GM19455 (cell line): ENCODE results near the gene TMEM132E.

Experiments
- ATAC-seq: cut with Tn5 transposase; IDR thresholded peaks from one replicate; pipeline ENCODE4 v1.9.1; 2021; ENCODE audit not compliant: unreplicated experiment

Gene TMEM132E

GRCh38 chr17:34601416-34601815, 22.0 kb downstream of the TMEM132E start:
- no peak for ATAC-seq

GRCh38 chr17:34603974-34604373, 24.6 kb downstream of the TMEM132E start:
- no peak for ATAC-seq

DNA sequence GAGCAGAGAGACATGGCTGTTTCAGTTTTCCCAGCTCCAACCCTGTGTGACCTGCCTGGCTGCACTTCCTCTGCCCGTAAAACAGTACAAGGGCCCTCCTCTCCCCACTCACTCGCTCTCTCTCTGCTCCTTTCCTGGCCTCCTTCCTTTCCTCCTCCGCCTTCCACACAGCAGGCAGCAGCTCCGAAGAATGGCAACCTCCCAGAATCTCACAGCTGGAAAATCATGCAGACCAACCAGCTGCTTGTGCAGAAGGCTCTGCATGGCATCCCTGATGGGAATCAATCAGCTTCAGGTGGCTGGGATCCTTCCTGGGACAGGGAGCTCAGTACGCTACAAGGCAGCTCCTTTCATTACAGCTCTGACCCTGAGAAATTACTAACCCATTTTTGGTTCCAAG, 27.4 kb downstream of the TMEM132E start:
- no peak for ATAC-seq

DNA sequence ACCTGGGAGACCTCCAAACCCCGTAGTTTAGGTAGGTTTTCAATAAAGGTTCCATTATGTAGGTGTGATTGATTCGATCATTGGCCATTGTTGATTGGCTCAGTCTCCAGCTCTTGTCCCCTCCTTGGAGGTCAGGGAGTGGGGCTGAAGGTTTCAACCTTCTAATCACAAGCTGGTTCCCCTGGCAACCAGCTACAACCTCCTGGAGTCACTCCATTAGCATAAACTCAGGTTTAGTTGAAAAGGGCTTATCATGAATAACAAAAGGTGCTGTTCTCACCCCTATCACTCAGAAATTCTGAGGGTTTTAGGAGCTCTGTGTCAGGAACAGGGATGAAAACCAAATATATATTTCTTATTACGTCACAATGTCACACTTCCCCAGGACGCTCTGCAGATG, 28.5 kb downstream of the TMEM132E start:
- ATAC-seq: no peak

DNA sequence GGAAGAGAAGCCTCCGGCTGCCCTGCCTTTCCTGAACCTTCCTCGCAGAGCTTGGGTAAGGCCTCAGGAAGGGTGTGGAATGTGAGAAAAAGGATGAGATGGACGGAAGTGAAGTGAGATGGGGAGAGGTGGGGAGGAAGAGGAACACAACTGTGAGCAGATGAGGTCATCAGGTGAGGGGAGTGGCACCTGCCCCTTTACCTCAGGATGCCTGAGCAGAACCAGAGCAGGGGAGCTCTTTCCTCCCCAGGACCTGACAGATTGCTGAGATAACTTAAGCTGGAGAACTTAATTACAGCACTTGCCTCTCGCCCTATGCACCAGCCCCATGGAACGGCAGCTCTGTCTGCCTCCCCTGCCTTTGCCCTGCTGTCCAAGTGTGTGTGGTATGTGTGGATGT, 29.8 kb downstream of the TMEM132E start:
- no peak for ATAC-seq

- ATAC-seq: no peak
Observed at GRCh38 chr17:34610039-34610438, 30.7 kb downstream of the TMEM132E start.

DNA sequence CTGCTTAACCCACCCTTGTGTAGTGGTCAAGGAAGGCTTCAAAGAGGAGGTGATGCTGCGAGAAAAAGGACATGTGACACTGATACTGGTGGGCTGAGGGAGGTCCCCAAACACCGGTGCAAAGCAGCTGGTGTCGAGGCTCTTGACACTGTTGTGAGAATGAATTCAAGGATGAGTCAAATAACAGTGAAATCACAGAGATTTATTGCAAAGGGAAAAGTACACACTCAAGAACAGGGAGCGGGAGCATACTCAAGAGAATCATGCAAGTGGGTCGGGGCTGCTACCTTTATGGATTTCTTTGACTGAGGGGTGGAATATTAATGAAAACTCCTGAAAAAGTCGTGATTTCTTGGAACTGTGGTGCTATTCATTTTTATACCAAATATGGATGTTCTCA, 31.1 kb downstream of the TMEM132E start:
- ATAC-seq: no peak

DNA sequence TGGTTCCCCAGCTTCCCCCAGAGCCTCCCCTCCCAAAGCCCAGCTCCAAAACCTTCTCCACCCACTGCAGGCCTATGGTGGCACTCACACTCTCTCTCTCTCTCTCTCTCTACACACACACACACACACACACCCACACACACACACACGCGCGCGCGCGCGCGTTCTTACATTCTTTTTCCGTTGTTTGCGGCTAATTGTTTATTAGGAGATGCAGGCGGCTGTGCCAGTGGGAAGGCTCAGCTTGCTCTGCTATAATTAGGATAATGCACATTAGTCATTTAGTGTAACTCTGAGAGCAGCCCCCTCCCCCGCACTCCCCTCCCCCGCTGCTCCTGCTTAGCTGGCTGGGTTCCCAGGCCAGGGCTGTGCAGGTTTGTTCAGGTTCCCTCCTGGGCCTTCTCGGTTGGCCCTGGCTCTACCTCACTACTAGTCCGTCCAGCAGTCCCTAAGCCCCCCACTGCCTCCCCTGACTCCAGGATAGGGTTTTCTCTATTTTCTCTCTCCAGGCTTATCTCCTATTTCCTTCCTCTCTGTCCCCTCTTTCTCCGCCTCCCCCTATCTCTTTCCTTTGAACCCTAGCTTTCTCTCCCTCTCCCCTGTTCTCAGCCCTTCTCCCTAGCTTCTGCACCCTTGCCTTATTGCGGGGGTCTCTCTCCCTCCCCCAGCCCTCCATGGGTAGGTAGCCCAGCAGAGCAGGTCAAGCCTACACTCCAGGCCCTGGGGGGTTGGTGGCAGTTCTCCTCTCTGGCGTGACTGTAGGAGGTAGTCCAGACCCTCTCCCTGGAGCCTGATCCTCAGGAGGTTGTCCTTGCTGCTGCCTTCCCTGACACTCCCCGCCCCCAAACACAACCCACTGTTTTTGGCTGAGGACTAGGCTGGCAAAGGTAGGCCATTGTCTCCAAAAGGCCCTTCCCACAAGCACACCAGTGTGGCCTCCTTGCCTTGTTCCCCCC, 34.0 kb downstream of the TMEM132E start:
- no peak for ATAC-seq

DNA sequence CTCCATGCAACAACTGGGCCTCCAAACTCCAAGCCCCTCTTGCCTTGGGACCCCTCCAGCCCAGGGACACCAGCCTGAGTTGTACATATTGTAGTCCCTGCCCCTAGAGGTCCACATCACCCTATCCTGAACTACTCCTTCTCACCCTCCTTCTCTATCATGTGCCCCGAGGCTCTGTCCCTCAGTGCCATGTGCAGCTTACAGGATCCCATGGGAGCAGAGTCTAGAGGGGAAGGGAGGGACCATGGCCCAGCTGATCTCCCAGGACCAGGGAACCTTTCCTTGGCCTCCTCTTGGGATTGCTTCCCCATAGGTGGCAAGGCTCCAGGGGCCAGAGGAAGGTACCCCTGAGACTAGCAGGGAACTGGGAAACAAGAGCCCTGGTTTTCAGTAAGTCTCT, 35.3 kb downstream of the TMEM132E start:
- no peak for ATAC-seq

- no peak for ATAC-seq
Observed at GRCh38 chr17:34615326-34615725, 35.9 kb downstream of the TMEM132E start.

- ATAC-seq: no peak
Observed at GRCh38 chr17:34616148-34616547, 36.8 kb downstream of the TMEM132E start.

GRCh38 chr17:34617398-34617797, 38.0 kb downstream of the TMEM132E start:
- ATAC-seq: no peak

DNA sequence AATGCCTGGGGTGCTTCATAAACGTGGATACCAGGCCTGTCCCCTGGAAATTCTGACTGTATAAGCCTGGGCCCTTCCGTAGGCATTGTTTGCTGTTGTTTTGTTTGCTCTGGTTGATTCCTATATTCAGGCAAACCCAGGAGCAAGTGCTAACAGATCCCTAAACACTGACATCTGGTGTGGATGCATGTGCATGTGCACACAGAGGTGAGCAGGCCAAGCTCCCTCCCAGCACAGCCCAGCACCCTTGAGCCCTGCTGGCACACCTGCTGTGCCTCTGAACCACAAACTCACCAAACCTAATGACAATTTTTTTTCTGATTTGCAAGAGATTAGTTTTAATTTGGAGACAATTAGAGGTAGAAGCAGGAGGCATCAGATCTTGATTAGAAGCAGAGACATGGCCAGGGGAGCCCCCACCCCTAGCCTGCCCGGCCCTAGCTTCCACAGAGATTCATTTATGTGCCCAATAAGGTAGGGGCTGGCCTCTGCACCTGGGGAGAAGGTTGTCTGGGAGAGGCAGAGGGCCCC, 40.4 kb downstream of the TMEM132E start:
- no peak for ATAC-seq

GRCh38 chr17:34620458-34620857, 41.1 kb downstream of the TMEM132E start:
- ATAC-seq: no peak

DNA sequence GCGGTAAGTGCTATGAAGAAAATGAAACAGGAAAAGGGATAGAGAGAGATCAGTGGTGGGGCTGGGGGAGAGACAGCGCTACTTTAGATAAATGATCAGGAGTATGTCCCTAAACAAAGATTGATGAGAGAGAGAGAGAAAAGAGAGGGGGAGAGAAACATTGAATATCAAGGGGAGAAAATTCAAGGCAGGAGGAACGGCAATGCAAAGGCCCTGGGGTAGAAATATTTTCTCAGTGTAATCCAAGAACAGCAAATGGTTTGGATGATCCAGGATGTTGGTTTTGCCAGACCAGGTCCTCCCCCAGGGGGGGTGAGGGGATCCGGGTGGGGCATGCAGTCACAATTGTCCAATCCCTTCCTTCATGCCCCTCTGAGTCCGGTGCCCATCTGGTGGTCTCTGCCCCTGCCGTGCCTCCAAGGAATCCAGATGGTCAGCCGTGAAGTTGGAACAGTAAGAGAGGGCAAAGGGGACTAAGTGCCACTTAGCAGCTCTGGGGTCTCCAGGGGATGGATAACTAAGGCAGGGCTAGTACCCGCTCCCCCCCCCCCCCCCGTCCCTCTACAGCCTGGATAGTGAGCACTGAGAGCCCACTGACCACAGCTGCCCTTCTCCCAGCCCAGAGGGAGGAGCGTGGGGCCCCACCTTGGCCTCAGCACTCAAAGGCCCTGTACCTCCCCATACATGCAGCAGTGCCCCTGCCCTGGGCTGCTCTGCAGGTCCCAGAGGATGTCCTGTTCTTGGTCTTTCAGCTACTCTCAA, 43.7 kb downstream of the TMEM132E start:
- no peak for ATAC-seq

DNA sequence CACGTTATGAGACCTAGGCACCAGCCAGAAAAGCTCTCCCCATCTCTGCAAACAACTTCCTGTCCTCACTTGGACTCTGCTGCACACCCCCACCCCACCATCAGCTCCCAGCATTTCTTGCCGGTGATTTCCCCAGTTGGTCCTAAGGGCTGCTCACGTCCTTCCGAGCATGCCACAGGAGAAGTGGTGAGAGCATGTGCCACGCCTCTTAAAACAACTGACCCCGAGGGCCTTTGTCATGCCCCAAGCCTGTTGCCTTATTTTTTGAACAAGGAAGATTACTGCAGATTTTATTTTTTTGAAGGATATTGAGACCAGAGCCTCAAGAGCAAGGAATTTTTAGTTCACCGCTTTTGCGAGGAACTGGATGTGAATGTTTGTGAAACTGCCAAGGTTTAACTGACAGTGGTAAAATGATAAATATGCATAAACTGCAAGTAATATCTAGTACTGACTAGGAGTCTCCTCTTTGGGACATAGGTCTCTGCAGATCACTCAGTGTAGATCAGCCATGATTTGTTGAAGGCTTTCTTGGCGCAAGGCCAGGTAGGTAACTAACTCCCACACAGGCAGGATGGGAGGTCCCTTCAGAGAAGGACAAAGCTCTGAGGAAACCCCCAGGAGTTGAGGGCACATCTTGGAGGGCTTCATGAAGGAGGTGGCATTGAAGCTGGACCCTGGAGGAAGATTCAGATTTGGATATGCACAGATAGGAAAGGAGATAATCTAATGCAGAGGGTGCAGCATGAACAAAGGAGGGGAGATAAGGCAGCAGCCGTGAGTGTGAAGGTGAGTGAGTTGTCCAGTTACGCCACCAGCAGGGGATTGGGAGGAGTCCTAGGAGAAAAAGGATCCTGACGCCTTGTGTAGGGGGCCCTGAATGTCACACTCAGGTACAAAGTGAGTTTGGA, 44.7 kb downstream of the TMEM132E start:
- no peak for ATAC-seq

DNA sequence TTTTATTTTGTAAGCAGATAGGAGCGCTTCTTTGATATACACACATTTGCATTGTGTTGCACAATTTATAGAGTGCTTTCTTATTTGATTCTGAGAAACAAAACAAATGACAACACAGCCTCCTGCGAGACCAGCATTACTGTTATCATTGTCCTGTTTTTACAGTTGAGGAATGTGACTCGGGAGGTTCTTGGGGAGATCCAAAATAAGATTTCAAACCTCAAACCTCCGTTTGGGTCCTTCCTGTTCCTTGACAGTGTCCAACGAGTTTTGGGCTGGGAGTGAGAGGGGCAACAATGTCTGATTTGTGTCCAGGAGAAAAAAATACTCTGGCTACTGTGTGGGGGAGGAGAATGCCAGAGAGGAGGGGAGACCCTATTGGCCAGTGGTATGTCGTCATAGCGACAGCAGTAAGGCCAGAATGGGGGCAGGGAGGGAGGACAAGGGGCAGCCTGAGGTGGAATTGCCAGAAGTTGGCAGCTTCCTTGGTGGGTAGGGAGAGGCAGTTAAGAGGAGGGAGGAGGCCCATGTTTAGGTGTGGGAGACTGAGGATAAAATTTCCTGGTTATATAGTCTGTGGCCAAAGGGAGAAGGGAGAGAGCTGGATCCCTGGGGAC, 45.5 kb downstream of the TMEM132E start:
- no peak for ATAC-seq

- no peak for ATAC-seq
Observed at GRCh38 chr17:34626121-34626681, 46.8 kb downstream of the TMEM132E start.

GRCh38 chr17:34628879-34629278, 49.5 kb downstream of the TMEM132E start:
- ATAC-seq: no peak

- ATAC-seq: no peak
Observed at GRCh38 chr17:34633351-34633750, 54.0 kb downstream of the TMEM132E start.
